GM19239 (cell line): Measurements from ENCODE around the gene CXCR6.

ENCODE experiments used
- DNase-seq: peaks from one replicate; pipeline ENCODE4 v3.0.0; 2011; ENCODE audit warnings: low spot score; ENCODE audit not compliant: insufficient read length
- FAIRE-seq: peaks from 2 replicates; lab custom pipeline; 2011; peaks lifted over from hg19 to GRCh38; lab: Jason Lieb, UNC

The CXCR6 gene

GRCh38 chr3:45946307-45946706 is 3.0 kb downstream of the CXCR6 start:
- DNase-seq = no peak
- no peak for FAIRE-seq

GRCh38 chr3:45946875-45947274 is 3.6 kb downstream of the CXCR6 start:
- DNase-seq = no peak
- no peak for FAIRE-seq

- DNase-seq (no peak), FAIRE-seq (no peak)
These were observed 4.1 kb downstream of the CXCR6 start for GRCh38 chr3:45947361-45947760.

- DNase-seq (no peak), FAIRE-seq (no peak)
These were observed 5.1 kb downstream of the CXCR6 start for GRCh38 chr3:45948311-45948781.

- DNase-seq (no peak), FAIRE-seq (no peak)
These were observed 5.6 kb downstream of the CXCR6 start for GRCh38 chr3:45948881-45949280.

GRCh38 chr3:45949432-45949831 is 6.2 kb downstream of the CXCR6 start:
- FAIRE-seq (no peak), DNase-seq (no peak)

GRCh38 chr3:45950131-45950530 is 6.9 kb downstream of the CXCR6 start:
- no peak for FAIRE-seq

GRCh38 chr3:45950686-45951600 is 7.7 kb downstream of the CXCR6 start:
- DNase-seq (no peak), FAIRE-seq (no peak)

More at GRCh38 chr3:45950131-45950530, 6.9 kb downstream of the CXCR6 start:
- no peak for DNase-seq

GRCh38 chr3:45951946-45952345 is 8.7 kb downstream of the CXCR6 start:
- no peak for DNase-seq
- FAIRE-seq = no peak

- no peak for FAIRE-seq
These were observed 9.2 kb downstream of the CXCR6 start for GRCh38 chr3:45952456-45952855.

GRCh38 chr3:45953536-45953935 is 10.3 kb downstream of the CXCR6 start:
- no peak for DNase-seq
- FAIRE-seq = no peak

More at GRCh38 chr3:45952456-45952855, 9.2 kb downstream of the CXCR6 start:
- DNase-seq = no peak

- FAIRE-seq = no peak
These were observed 11.0 kb downstream of the CXCR6 start for GRCh38 chr3:45954306-45954705.

GRCh38 chr3:45955017-45955647 is 11.9 kb downstream of the CXCR6 start:
- DNase-seq (no peak), FAIRE-seq (no peak)

More at GRCh38 chr3:45954306-45954705, 11.0 kb downstream of the CXCR6 start:
- DNase-seq = no peak

- no peak for DNase-seq
- no peak for FAIRE-seq
These were observed 12.4 kb downstream of the CXCR6 start for GRCh38 chr3:45955706-45956105.

- DNase-seq (no peak), FAIRE-seq (no peak)
These were observed 14.3 kb downstream of the CXCR6 start for GRCh38 chr3:45957586-45957985.

- DNase-seq (no peak), FAIRE-seq (no peak)
These were observed 15.1 kb downstream of the CXCR6 start for GRCh38 chr3:45958321-45958791.

GRCh38 chr3:45959201-45959600 is 15.9 kb downstream of the CXCR6 start:
- FAIRE-seq (no peak), DNase-seq (no peak)

- FAIRE-seq = no peak
- DNase-seq = no peak
These were observed 17.0 kb downstream of the CXCR6 start for GRCh38 chr3:45960289-45960688.

- DNase-seq (peak; percentile 16), FAIRE-seq (peak; percentile 83)
These were observed 18.8 kb downstream of the CXCR6 start for GRCh38 chr3:45962033-45962432.

GRCh38 chr3:45964139-45964538 is 20.9 kb downstream of the CXCR6 start:
- no peak for DNase-seq
- FAIRE-seq = peak; percentile 21

- no peak for FAIRE-seq
These were observed 22.0 kb downstream of the CXCR6 start for GRCh38 chr3:45965253-45965652.

More at GRCh38 chr3:45965253-45965652, 22.0 kb downstream of the CXCR6 start:
- no peak for DNase-seq
